H9 (cell line): ENCODE results near the gene MED29. TPM values are rescaled to one million over a fixed set of nuclear protein-coding genes. Genes with fewer than 3 reads are reported as not detected.

Experiments
- DNase-seq: peaks from one replicate; pipeline ENCODE4 v3.0.0-alpha.2; 2017
- H2AFZ ChIP-seq: one replicate; pipeline ENCODE4 v1.6.1; 2013; ENCODE audit warnings: mild to moderate bottlenecking, low read length, control low read depth, moderate library complexity
- H2AK5ac ChIP-seq: 2 replicates; pipeline ENCODE4 v1.6.1; 2013; ENCODE audit warnings: low read length, control low read depth, mixed read lengths; ENCODE audit not compliant: insufficient read length
- H2BK120ac ChIP-seq: one replicate; pipeline ENCODE4 v1.6.1; 2013; ENCODE audit warnings: low read depth, mild to moderate bottlenecking, low read length, control low read depth, inconsistent platforms; ENCODE audit not compliant: poor library complexity, severe bottlenecking
- H2BK12ac ChIP-seq: 2 replicates; pipeline ENCODE4 v1.6.1; 2013; ENCODE audit warnings: low read length, control low read depth, mixed read lengths, low read depth; ENCODE audit not compliant: insufficient read length
- H2BK15ac ChIP-seq: 2 replicates; pipeline ENCODE4 v1.6.1; 2013; ENCODE audit warnings: low read depth, low read length, control low read depth
- H2BK20ac ChIP-seq: one replicate; pipeline ENCODE4 v1.6.1; 2013; ENCODE audit warnings: low read depth, mild to moderate bottlenecking, low read length, control low read depth, inconsistent platforms; ENCODE audit not compliant: poor library complexity, severe bottlenecking
- H2BK5ac ChIP-seq: 2 replicates; pipeline ENCODE4 v1.6.1; 2013; ENCODE audit warnings: low read length, control low read depth, mixed read lengths; ENCODE audit not compliant: insufficient read length
- H3K14ac ChIP-seq: 2 replicates; pipeline ENCODE4 v1.6.1; 2013; ENCODE audit warnings: low read length, control low read depth; ENCODE audit not compliant: insufficient read depth
- H3K18ac ChIP-seq: 2 replicates; pipeline ENCODE4 v1.6.1; 2013; ENCODE audit warnings: low read depth, mild to moderate bottlenecking, mixed read lengths, low read length, control low read depth; ENCODE audit not compliant: insufficient read length
- H3K23ac ChIP-seq: 2 replicates; pipeline ENCODE4 v1.6.1; 2013; ENCODE audit warnings: low read length, control low read depth, mixed read lengths, low read depth; ENCODE audit not compliant: insufficient read length
- H3K23me2 ChIP-seq: 2 replicates; pipeline ENCODE4 v1.6.1; 2013; ENCODE audit warnings: low read depth, mild to moderate bottlenecking, mixed read lengths, low read length, control low read depth; ENCODE audit not compliant: insufficient read length, poor library complexity, severe bottlenecking
- H3K27ac ChIP-seq: 2 replicates; pipeline ENCODE4 v1.5.1; 2013; ENCODE audit warnings: low read length, control low read depth, mixed read lengths, low read depth; ENCODE audit not compliant: insufficient read length
- H3K27me3 ChIP-seq: 2 replicates; pipeline ENCODE4 v1.6.1; 2013; ENCODE audit warnings: low read length, control low read depth, inconsistent platforms; ENCODE audit not compliant: insufficient read depth
- H3K4ac ChIP-seq: 2 replicates; pipeline ENCODE4 v1.6.1; 2013; ENCODE audit warnings: low read depth, mild to moderate bottlenecking, control low read depth, inconsistent platforms, low read length, moderate library complexity
- H3K4me1 ChIP-seq: 2 replicates; pipeline ENCODE4 v1.6.1; 2013; ENCODE audit warnings: low read length, control low read depth, inconsistent platforms; ENCODE audit not compliant: insufficient read depth
- H3K4me2 ChIP-seq: 2 replicates; pipeline ENCODE4 v1.6.1; 2013; ENCODE audit warnings: low read length, control low read depth, mixed read lengths; ENCODE audit not compliant: insufficient read length, insufficient read depth
- H3K56ac ChIP-seq: 2 replicates; pipeline ENCODE4 v1.6.1; 2013; ENCODE audit warnings: low read depth, mild to moderate bottlenecking, mixed read lengths, low read length, control low read depth; ENCODE audit not compliant: insufficient read length
- H3K79me1 ChIP-seq: 2 replicates; pipeline ENCODE4 v1.6.1; 2013; ENCODE audit warnings: low read depth, mild to moderate bottlenecking, moderate library complexity, low read length, control low read depth, inconsistent platforms; ENCODE audit not compliant: insufficient read depth, poor library complexity, severe bottlenecking
- H3K79me2 ChIP-seq: 2 replicates; pipeline ENCODE4 v1.6.1; 2013; ENCODE audit warnings: low read length, control low read depth, inconsistent platforms; ENCODE audit not compliant: insufficient read depth
- H3K9ac ChIP-seq: 2 replicates; pipeline ENCODE4 v1.6.1; 2013; ENCODE audit warnings: low read length, control low read depth, mixed read lengths; ENCODE audit not compliant: insufficient read length; ENCODE audit errors: extremely low read depth
- H3K9me3 ChIP-seq: one replicate; pipeline ENCODE4 v1.6.1; 2013; ENCODE audit warnings: low read depth, low read length, inconsistent platforms; ENCODE audit not compliant: control insufficient read depth
- H3T11ph ChIP-seq: one replicate; pipeline ENCODE4 v1.6.1; 2013; ENCODE audit warnings: mild to moderate bottlenecking, low read length, control low read depth, inconsistent platforms
- H4K20me1 ChIP-seq: one replicate; pipeline ENCODE4 v1.6.1; 2013; ENCODE audit not compliant: control insufficient read depth, insufficient read length, insufficient read depth
- H4K5ac ChIP-seq: 2 replicates; pipeline ENCODE4 v1.6.1; 2013; ENCODE audit warnings: low read depth, mild to moderate bottlenecking, mixed read lengths, low read length, control low read depth; ENCODE audit not compliant: insufficient read length
- H4K8ac ChIP-seq: replicated peaks from 2 replicates; pipeline ENCODE4 v1.6.1; 2013; ENCODE audit warnings: low read length, control low read depth, mixed read lengths, low read depth; ENCODE audit not compliant: insufficient read length
- H4K91ac ChIP-seq: 2 replicates; pipeline ENCODE4 v1.6.1; 2013; ENCODE audit warnings: low read depth, mild to moderate bottlenecking, moderate library complexity, mixed read lengths, low read length, control low read depth; ENCODE audit not compliant: insufficient read length
- H3K27ac Mint-ChIP-seq, 3 experiments: 2 replicates in 2 of 3; 3 replicates in 1 of 3; pipeline ENCODE4 v1.8.0; 2020 to 2021; ENCODE audit warnings: mixed read lengths in 3 of 3, mild to moderate bottlenecking in 1 of 3, moderate library complexity in 1 of 3
- H3K27me3 Mint-ChIP-seq: 2 replicates; pipeline ENCODE4 v1.8.0; 2021; ENCODE audit warnings: low read depth, mild to moderate bottlenecking, moderate library complexity, mixed read lengths
- H3K36me3 Mint-ChIP-seq, 3 experiments: 2 replicates in 2 of 3; 3 replicates in 1 of 3; pipeline ENCODE4 v1.8.0; 2020 to 2021; ENCODE audit warnings: low read depth in 3 of 3, mixed read lengths in 3 of 3; ENCODE audit not compliant: insufficient read depth in 1 of 3
- H3K4me1 Mint-ChIP-seq, 2 experiments: 2 replicates each; pipeline ENCODE4 v1.8.0; 2020; ENCODE audit warnings: mixed read lengths in 2 of 2
- H3K4me3 Mint-ChIP-seq, 2 experiments: 2 replicates in 1 of 2; 3 replicates in 1 of 2; pipeline ENCODE4 v1.8.0; 2020 to 2021; ENCODE audit warnings: mild to moderate bottlenecking in 2 of 2, mixed read lengths in 2 of 2, moderate library complexity in 1 of 2
- H3K9me3 Mint-ChIP-seq, 2 experiments: 2 replicates in 1 of 2; 3 replicates in 1 of 2; pipeline ENCODE4 v1.8.0; 2020; ENCODE audit warnings: mild to moderate bottlenecking in 2 of 2, mixed read lengths in 2 of 2, moderate library complexity in 1 of 2
- WGBS: extraction: QIAGEN DNeasy Blood & Tissue Kit; methylation state at CpG from one replicate; pipeline ENCODE4 v1.1.7; 2013; ENCODE audit warnings: missing lambda C conversion rate, low lambda C conversion rate, mixed read lengths; ENCODE audit not compliant: insufficient read length; ENCODE audit errors: extremely low coverage; 5-methylcytosine and 5-hydroxymethylcytosine counted together
- total RNA-seq: library from RNA; stranded (reverse); gene quantifications from 2 replicates; pipeline ENCODE4 v1.2.1, GENCODE V29; 2021
- TF ChIP-seq, protein P1 (sequence below): fragments of 200-600 bp; sonication (generic); conservative IDR thresholded peaks from 3 replicates; pipeline ENCODE4 v1.8.0; 2021; ENCODE audit warnings: antibody characterized with exemption, mild to moderate bottlenecking

The MED29 gene
- total RNA-seq, 1 experiment from 2014 or later, result 48.3 TPM

DNA sequence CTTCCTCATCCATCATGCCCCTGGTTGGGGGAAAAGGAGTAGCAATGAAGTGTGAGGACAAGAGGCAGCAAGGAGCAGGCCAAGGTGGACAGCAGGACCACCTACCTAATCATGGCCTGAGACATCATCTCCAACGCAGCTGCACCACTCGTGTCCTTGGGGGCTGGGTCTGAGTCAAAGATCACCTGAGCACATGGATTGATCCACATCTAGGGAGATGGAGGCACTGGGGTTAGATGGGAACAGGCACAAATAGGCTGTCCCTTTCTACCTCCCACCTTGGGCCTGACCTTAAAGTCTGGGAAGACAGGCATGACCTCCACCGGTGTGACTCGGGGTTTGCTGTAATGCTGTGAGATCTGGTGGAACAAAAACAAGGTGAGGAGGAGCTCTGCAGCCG lies 2.5 kb upstream of the MED29 start:
- Histone ChIP-seq H3K4me1 (no peaks in the 10 kb centered on the region), H3K4ac (no peak overlapping the region), H3K27ac (no peak overlapping the region), H2BK12ac (no peak overlapping the region), H2AK5ac (no peak overlapping the region), H3K23me2 (no peaks in the 10 kb centered on the region), H2BK15ac (no peak overlapping the region), H3T11ph (no peak overlapping the region), H3K9me3 (no peaks in the 10 kb centered on the region), H4K8ac (no peak overlapping the region), H4K91ac (no peak overlapping the region), H4K5ac (no peak overlapping the region), H3K23ac (no peak overlapping the region), H3K27me3 (no peaks in the 10 kb centered on the region), H3K14ac (no peak overlapping the region), H3K4me2 (no peak overlapping the region), H3K18ac (no peak overlapping the region), H3K79me2 (no peaks in the 10 kb centered on the region), H2BK5ac (no peak overlapping the region), H3K9ac (no peak overlapping the region), H4K20me1 (no peaks in the 10 kb centered on the region), H3K56ac (no peak overlapping the region), H3K79me1 (no peaks in the 10 kb centered on the region), H2AFZ (no peak overlapping the region), H2BK20ac (no peak overlapping the region), H2BK120ac (no peak overlapping the region)
- Mint-ChIP-seq H3K4me3 (peak overlapping the region; percentile 15 to 34; a peak in 3 of 5 replicates), H3K27ac (no peak overlapping the region), H3K9me3 (no peaks in the 10 kb centered on the region), H3K36me3 (peaks cover 40 to 65% (median 63%) of the 10 kb centered on the region in 3 experiments), H3K4me1 (peaks cover 13 to 18% of the 10 kb centered on the region in 2 experiments), H3K27me3 (no peaks in the 10 kb centered on the region)
- TF ChIP-seq, protein P1, sequence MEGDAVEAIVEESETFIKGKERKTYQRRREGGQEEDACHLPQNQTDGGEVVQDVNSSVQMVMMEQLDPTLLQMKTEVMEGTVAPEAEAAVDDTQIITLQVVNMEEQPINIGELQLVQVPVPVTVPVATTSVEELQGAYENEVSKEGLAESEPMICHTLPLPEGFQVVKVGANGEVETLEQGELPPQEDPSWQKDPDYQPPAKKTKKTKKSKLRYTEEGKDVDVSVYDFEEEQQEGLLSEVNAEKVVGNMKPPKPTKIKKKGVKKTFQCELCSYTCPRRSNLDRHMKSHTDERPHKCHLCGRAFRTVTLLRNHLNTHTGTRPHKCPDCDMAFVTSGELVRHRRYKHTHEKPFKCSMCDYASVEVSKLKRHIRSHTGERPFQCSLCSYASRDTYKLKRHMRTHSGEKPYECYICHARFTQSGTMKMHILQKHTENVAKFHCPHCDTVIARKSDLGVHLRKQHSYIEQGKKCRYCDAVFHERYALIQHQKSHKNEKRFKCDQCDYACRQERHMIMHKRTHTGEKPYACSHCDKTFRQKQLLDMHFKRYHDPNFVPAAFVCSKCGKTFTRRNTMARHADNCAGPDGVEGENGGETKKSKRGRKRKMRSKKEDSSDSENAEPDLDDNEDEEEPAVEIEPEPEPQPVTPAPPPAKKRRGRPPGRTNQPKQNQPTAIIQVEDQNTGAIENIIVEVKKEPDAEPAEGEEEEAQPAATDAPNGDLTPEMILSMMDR, result no peak
- no peak for DNase-seq
- WGBS, result no CpG with 5 or more reads among the region's 5 CpGs
